GM23338 (cell line): ENCODE results near the gene PLEKHN1.

Experiments used
- CREB1 ChIP-seq: fragments of 250-450 bp; sonication (Bioruptor Pico); IDR thresholded peaks from 2 replicates; pipeline ENCODE4 v1.5.0; 2020; ENCODE audit warnings: low read depth, mild to moderate bottlenecking, moderate library complexity
- EZH2 ChIP-seq: fragments of 200-600 bp; sonication (generic); IDR thresholded peaks from one replicate; pipeline ENCODE4 v1.8.0; 2017; ENCODE audit warnings: antibody characterized with exemption, mild to moderate bottlenecking, low read depth; ENCODE audit not compliant: unreplicated experiment
- EZH2phosphoT487 ChIP-seq: fragments of 200-600 bp; sonication (generic); IDR thresholded peaks from one replicate; pipeline ENCODE4 v1.8.1; 2018; ENCODE audit warnings: antibody characterized with exemption; ENCODE audit not compliant: unreplicated experiment
- NANOG ChIP-seq: IDR thresholded peaks from 2 replicates; pipeline ENCODE4 v1.6.1; 2016; ENCODE audit warnings: antibody characterized with exemption, borderline replicate concordance
- TF ChIP-seq, protein P1 (sequence below), 2 experiments: fragments of 200-600 bp in 1 of 2; sonication (generic) in 1 of 2; conservative IDR thresholded peaks; 2 replicates each; pipeline versions ENCODE4 v1.5.1 to v1.6.1; 2016 to 2017; ENCODE audit warnings: antibody characterized with exemption in 2 of 2, low read depth in 2 of 2, mild to moderate bottlenecking in 2 of 2, moderate library complexity in 1 of 2
- TF ChIP-seq, protein P2 (sequence below): IDR thresholded peaks from 2 replicates; pipeline ENCODE4 v1.6.1; 2016; ENCODE audit warnings: antibody characterized with exemption

DNA sequence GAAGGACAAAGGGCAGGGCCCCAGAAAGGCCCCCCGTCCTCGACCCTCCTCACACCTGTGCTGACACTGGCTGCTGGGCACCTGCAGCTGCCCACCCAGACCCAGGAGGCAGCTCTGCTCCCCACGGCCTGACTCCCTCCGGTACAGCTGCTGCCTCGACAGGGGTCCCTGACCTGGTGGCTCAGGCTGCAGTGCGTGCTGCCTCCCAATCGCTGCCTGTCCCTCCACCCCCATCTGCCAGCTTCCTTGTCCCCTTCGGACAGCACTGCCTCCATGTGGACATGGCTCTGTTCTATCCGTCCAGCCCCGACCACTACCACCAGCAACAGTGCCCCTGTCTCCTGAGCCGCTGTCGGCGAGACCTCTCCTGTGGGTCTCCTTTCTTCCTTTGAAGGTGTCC is 11.4 kb upstream of the PLEKHN1 start:
- TF ChIP-seq, protein P1, sequence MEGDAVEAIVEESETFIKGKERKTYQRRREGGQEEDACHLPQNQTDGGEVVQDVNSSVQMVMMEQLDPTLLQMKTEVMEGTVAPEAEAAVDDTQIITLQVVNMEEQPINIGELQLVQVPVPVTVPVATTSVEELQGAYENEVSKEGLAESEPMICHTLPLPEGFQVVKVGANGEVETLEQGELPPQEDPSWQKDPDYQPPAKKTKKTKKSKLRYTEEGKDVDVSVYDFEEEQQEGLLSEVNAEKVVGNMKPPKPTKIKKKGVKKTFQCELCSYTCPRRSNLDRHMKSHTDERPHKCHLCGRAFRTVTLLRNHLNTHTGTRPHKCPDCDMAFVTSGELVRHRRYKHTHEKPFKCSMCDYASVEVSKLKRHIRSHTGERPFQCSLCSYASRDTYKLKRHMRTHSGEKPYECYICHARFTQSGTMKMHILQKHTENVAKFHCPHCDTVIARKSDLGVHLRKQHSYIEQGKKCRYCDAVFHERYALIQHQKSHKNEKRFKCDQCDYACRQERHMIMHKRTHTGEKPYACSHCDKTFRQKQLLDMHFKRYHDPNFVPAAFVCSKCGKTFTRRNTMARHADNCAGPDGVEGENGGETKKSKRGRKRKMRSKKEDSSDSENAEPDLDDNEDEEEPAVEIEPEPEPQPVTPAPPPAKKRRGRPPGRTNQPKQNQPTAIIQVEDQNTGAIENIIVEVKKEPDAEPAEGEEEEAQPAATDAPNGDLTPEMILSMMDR (conservative IDR thresholded peaks at IDR 0.05; ENCODE audit: low read depth in 2 of 2): no peak
- TF ChIP-seq EZH2phosphoT487 (no peak), CREB1 (CRISPR knock-in tag) (no peak), NANOG (no peak), EZH2 (no peak)
- TF ChIP-seq, protein P2, sequence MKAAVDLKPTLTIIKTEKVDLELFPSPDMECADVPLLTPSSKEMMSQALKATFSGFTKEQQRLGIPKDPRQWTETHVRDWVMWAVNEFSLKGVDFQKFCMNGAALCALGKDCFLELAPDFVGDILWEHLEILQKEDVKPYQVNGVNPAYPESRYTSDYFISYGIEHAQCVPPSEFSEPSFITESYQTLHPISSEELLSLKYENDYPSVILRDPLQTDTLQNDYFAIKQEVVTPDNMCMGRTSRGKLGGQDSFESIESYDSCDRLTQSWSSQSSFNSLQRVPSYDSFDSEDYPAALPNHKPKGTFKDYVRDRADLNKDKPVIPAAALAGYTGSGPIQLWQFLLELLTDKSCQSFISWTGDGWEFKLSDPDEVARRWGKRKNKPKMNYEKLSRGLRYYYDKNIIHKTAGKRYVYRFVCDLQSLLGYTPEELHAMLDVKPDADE: no peak
